Loucy (cell line): ENCODE results near the gene SMIM35.

ENCODE experiments used
- EZH2phosphoT487 ChIP-seq: fragments of 200-600 bp; IDR thresholded peaks from 2 replicates; pipeline ENCODE4 v1.6.1; 2018; ENCODE audit warnings: antibody characterized with exemption, mild to moderate bottlenecking, moderate library complexity, borderline replicate concordance
- TF ChIP-seq, protein P1 (sequence below): fragments of 200-600 bp; sonication (generic); conservative IDR thresholded peaks from 2 replicates; pipeline ENCODE4 v1.5.1; 2014; ENCODE audit warnings: mild to moderate bottlenecking, antibody characterized with exemption, low read length

DNA sequence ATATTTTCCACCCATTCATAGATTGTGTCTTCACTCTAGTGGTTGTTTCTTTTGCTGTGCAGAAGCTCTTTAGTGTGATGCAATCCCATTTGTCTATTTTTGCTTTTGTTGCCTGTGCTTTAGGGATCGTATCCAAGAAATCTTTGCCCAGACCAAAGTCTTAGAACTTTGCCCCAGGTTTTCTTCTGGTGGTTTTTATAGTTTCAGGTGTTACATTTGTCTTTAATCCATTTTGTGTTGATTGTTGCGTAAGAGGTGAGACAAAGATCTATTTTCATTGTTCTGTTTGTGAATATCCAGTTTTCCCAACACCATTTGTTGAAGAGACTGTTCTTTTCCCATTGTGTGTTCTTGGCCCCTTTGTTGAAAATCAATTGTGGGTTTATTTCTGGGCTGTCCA is 94.1 kb downstream of the SMIM35 start:
- TF ChIP-seq, protein P1, sequence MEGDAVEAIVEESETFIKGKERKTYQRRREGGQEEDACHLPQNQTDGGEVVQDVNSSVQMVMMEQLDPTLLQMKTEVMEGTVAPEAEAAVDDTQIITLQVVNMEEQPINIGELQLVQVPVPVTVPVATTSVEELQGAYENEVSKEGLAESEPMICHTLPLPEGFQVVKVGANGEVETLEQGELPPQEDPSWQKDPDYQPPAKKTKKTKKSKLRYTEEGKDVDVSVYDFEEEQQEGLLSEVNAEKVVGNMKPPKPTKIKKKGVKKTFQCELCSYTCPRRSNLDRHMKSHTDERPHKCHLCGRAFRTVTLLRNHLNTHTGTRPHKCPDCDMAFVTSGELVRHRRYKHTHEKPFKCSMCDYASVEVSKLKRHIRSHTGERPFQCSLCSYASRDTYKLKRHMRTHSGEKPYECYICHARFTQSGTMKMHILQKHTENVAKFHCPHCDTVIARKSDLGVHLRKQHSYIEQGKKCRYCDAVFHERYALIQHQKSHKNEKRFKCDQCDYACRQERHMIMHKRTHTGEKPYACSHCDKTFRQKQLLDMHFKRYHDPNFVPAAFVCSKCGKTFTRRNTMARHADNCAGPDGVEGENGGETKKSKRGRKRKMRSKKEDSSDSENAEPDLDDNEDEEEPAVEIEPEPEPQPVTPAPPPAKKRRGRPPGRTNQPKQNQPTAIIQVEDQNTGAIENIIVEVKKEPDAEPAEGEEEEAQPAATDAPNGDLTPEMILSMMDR, result no peak
- TF ChIP-seq EZH2phosphoT487, result no peak
